B cell (primary cell): ENCODE measurements around the gene AFF2. TPM values are rescaled to one million over a fixed set of nuclear protein-coding genes. Genes with fewer than 3 reads are reported as not detected.

ENCODE experiments used
- ATAC-seq: fragments of 200-7000 bp; cut with Tn5 transposase; one replicate; pipeline ENCODE4 v1.10.0; 2021; ENCODE audit warnings: low read depth, mild to moderate bottlenecking, moderate number of reproducible peaks, moderate library complexity
- CTCF ChIA-PET: fragments of 350-600 bp; sonication (Branson Sonifier 250); formaldehyde crosslinking; loops from one replicate; lab custom pipeline; 2021; ENCODE audit warnings: antibody characterized with exemption, inconsistent platforms; lab: Charles Lee
- POLR2A ChIA-PET: fragments of 350-600 bp; sonication (Branson Sonifier 250); formaldehyde crosslinking; loops from one replicate; lab custom pipeline; 2021; ENCODE audit warnings: antibody characterized with exemption; lab: Charles Lee
- DNase-seq: peaks from one replicate; pipeline ENCODE4 v3.0.0; 2013
- H2AFZ ChIP-seq: 2 replicates; pipeline ENCODE4 v1.6.1; 2012; ENCODE audit warnings: mild to moderate bottlenecking, low read depth, low read length; ENCODE audit not compliant: insufficient read depth, poor library complexity, severe bottlenecking
- H3K27ac ChIP-seq, 2 donors: 1 replicate in 1 of 2; 2 replicates in 1 of 2; pipeline ENCODE4 v1.5.1; 2012 to 2013; ENCODE audit warnings: low read length in 2 of 2, mild to moderate bottlenecking in 2 of 2, moderate library complexity in 1 of 2
- H3K27me3 ChIP-seq, 4 experiments: fragments of 200-600 bp in 1 of 4; sonication (generic) in 1 of 4; replicated peaks in 1 of 4; 1 replicate in 2 of 4; 2 replicates in 2 of 4; pipeline versions ENCODE4 v1.6.1 to v1.7.0; 2013 to 2016; ENCODE audit warnings: low read length in 3 of 4, mild to moderate bottlenecking in 2 of 4, mixed read lengths in 1 of 4, moderate library complexity in 1 of 4; ENCODE audit not compliant: insufficient read depth in 4 of 4, control insufficient read depth in 3 of 4; ENCODE audit errors: control extremely low read depth in 1 of 4
- H3K36me3 ChIP-seq, 2 experiments: replicated peaks in 1 of 2; 1 replicate in 1 of 2; 2 replicates in 1 of 2; pipeline versions ENCODE4 v1.6.1 to v1.7.1; 2013; ENCODE audit warnings: low read length in 1 of 2; ENCODE audit not compliant: insufficient read depth in 2 of 2, control insufficient read depth in 1 of 2; ENCODE audit errors: control extremely low read depth in 1 of 2, extremely low read depth in 1 of 2
- H3K4me1 ChIP-seq, 2 donors: fragments of 200-600 bp in 1 of 2; sonication (generic) in 1 of 2; 1 replicate in 1 of 2; 2 replicates in 1 of 2; pipeline versions ENCODE4 v1.5.1 to v1.6.1; 2013 to 2017; ENCODE audit warnings: low read length in 2 of 2; ENCODE audit not compliant: control insufficient read depth in 2 of 2, insufficient read depth in 2 of 2
- H3K4me2 ChIP-seq: replicated peaks from 2 replicates; pipeline ENCODE3; 2012; ENCODE audit warnings: mild to moderate bottlenecking, low read depth, low read length; ENCODE audit not compliant: poor library complexity, severe bottlenecking
- H3K4me3 ChIP-seq, 5 experiments: fragments of 200-600 bp in 1 of 5; sonication (generic) in 1 of 5; 1 replicate in 3 of 5; 2 replicates in 2 of 5; pipeline versions ENCODE4 v1.5.1 to v1.7.0; 2011 to 2016; ENCODE audit warnings: low read length in 4 of 5, mild to moderate bottlenecking in 4 of 5, low read depth in 2 of 5, control low read depth in 1 of 5, moderate library complexity in 1 of 5; ENCODE audit not compliant: insufficient read depth in 1 of 5; ENCODE audit errors: control extremely low read depth in 1 of 5, extremely low read depth in 1 of 5
- H3K79me2 ChIP-seq: fragments of 200-600 bp; sonication (generic); one replicate; pipeline ENCODE4 v1.6.0; 2016; ENCODE audit warnings: low read length; ENCODE audit not compliant: control insufficient read depth, insufficient read depth
- H3K9ac ChIP-seq: fragments of 200-600 bp; sonication (generic); 2 replicates; pipeline ENCODE4 v1.6.1; 2017; ENCODE audit warnings: mild to moderate bottlenecking, low read length, moderate library complexity
- H3K9me3 ChIP-seq, 3 donors: one replicate each; pipeline versions ENCODE4 v1.6.1 to v1.7.1; 2013; ENCODE audit warnings: low read length in 2 of 3; ENCODE audit not compliant: control insufficient read depth in 2 of 3, insufficient read depth in 1 of 3; ENCODE audit errors: control extremely low read depth in 1 of 3
- H4K20me1 ChIP-seq: 2 replicates; pipeline ENCODE4 v1.6.0; 2012; ENCODE audit warnings: mild to moderate bottlenecking, low read length; ENCODE audit not compliant: insufficient read depth, control insufficient read depth, poor library complexity, severe bottlenecking
- H3K27ac Mint-ChIP-seq: one replicate; pipeline ENCODE4 v1.8.0; 2021; ENCODE audit warnings: mixed read lengths
- H3K27me3 Mint-ChIP-seq: one replicate; pipeline ENCODE4 v1.8.0; 2021; ENCODE audit warnings: mixed read lengths
- H3K4me1 Mint-ChIP-seq: one replicate; pipeline ENCODE4 v1.8.0; 2021; ENCODE audit warnings: mixed read lengths
- H3K4me3 Mint-ChIP-seq: one replicate; pipeline ENCODE4 v1.8.0; 2021; ENCODE audit warnings: mixed read lengths
- H3K9me3 Mint-ChIP-seq: one replicate; pipeline ENCODE4 v1.8.0; 2022; ENCODE audit warnings: mixed read lengths; ENCODE audit not compliant: insufficient read depth
- EZH2 ChIP-seq: IDR thresholded peaks from 2 replicates; pipeline ENCODE4 v1.6.1; 2012; ENCODE audit warnings: borderline replicate concordance, low read depth, mild to moderate bottlenecking, moderate library complexity, low read length; ENCODE audit not compliant: insufficient read depth, poor library complexity, severe bottlenecking
- WGBS: methylation state at CpG from one replicate; pipeline ENCODE4 v1.1.5; 2013; ENCODE audit warnings: missing lambda C conversion rate; ENCODE audit not compliant: insufficient coverage; 5-methylcytosine and 5-hydroxymethylcytosine counted together
- intact Hi-C: fragments of 100-400 bp; cut with micrococcal nuclease; formaldehyde crosslinking; loops from one replicate; pipeline ENCODE4 v1.10.0; 2022
- polyA plus RNA-seq: library from polyadenylated mRNA; depleted of rRNA; stranded (reverse); fragments of >200 nt; gene quantifications from 2 replicates; pipeline ENCODE4 v1.2.3, GENCODE V29; 2012
- total RNA-seq, 2 donors: library from RNA; stranded (reverse); fragments of 120-200 nt in 1 of 2; gene quantifications; 1 replicate in 1 of 2; 2 replicates in 1 of 2; pipeline versions ENCODE4 v1.2.3 to v1.2.4, GENCODE V29; 2013 to 2022
- TF ChIP-seq, protein P1 (sequence below): fragments of 200-600 bp; IDR thresholded peaks from one replicate; pipeline ENCODE4 v1.8.0; 2022; ENCODE audit warnings: antibody characterized with exemption, mild to moderate bottlenecking

AFF2 gene
- total and polyA plus RNA-seq, 2 donors (not counting 1 experiment from before 2014, with no cell fraction given), result 0.06 to 12.0 TPM

GRCh38 chrX:148507418-148507817, 7.0 kb downstream of the AFF2 start:
- DNase-seq, result no peak
- Mint-ChIP-seq H3K4me3 (no peak overlapping the region), H3K4me1 (peaks cover 2% of the 10 kb centered on the region), H3K9me3 (no peaks in the 10 kb centered on the region), H3K27me3 (peaks cover 9% of the 10 kb centered on the region), H3K27ac (no peak overlapping the region)
- Histone ChIP-seq H3K4me1 (no peaks in the 10 kb centered on the region), H2AFZ (no peak overlapping the region), H3K4me2 (no peak overlapping the region), H3K27ac (no peak overlapping the region), H3K79me2 (no peaks in the 10 kb centered on the region), H3K9ac (no peak overlapping the region), H4K20me1 (no peaks in the 10 kb centered on the region), H3K4me3 (no peak overlapping the region), H3K27me3 (peaks cover 0 to 19% (median 12%) of the 10 kb centered on the region in 4 experiments), H3K36me3 (no peaks in the 10 kb centered on the region), H3K9me3 (no peaks in the 10 kb centered on the region)
- WGBS, result no CpG with 5 or more reads among the region's 4 CpGs
- intact Hi-C loops, result no loop called here
- ChIA-PET CTCF (no interaction called here), POLR2A (no interaction called here)
- TF ChIP-seq, protein P1, sequence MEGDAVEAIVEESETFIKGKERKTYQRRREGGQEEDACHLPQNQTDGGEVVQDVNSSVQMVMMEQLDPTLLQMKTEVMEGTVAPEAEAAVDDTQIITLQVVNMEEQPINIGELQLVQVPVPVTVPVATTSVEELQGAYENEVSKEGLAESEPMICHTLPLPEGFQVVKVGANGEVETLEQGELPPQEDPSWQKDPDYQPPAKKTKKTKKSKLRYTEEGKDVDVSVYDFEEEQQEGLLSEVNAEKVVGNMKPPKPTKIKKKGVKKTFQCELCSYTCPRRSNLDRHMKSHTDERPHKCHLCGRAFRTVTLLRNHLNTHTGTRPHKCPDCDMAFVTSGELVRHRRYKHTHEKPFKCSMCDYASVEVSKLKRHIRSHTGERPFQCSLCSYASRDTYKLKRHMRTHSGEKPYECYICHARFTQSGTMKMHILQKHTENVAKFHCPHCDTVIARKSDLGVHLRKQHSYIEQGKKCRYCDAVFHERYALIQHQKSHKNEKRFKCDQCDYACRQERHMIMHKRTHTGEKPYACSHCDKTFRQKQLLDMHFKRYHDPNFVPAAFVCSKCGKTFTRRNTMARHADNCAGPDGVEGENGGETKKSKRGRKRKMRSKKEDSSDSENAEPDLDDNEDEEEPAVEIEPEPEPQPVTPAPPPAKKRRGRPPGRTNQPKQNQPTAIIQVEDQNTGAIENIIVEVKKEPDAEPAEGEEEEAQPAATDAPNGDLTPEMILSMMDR, result no peak
- TF ChIP-seq EZH2, result no peak
- no peak for ATAC-seq

DNA sequence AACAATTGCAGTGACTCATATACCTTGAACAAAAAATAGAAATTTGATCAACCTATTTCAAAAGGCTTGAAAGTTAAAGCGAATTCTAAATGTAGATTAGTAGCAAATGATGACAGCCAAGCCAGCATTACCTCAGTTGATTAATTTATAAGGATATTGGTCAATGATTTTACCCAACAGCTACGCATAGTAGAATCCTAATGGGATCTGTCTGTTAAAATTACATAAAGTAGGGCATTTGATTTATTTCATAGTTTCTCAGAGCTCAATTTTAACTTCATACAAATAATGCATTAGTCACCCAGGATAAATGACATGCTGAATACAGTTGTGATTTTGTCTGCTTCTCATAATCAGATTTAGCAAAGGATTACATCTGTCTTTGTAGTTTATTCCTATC, 12.0 kb downstream of the AFF2 start:
- ChIA-PET POLR2A (no interaction called here), CTCF (no interaction called here)
- Mint-ChIP-seq H3K4me3 (no peak overlapping the region), H3K9me3 (no peaks in the 10 kb centered on the region), H3K4me1 (no peaks in the 10 kb centered on the region), H3K27ac (no peak overlapping the region), H3K27me3 (no peaks in the 10 kb centered on the region)
- H4K20me1 ChIP-seq, result no peaks in the 10 kb centered on the region
- H3K79me2 ChIP-seq, result no peaks in the 10 kb centered on the region
- no peak overlapping the region for H3K27ac ChIP-seq
- no peaks in the 10 kb centered on the region for H3K36me3 ChIP-seq
- no CpG with 5 or more reads among the region's 2 CpGs for WGBS
- H3K4me1 ChIP-seq, result no peaks in the 10 kb centered on the region
- intact Hi-C loops, result no loop called here
- no peak for DNase-seq
- no peak for ATAC-seq
- H3K4me2 ChIP-seq, result no peak overlapping the region
- TF ChIP-seq, protein P1, result no peak
- no peak for TF ChIP-seq EZH2
- no peaks in the 10 kb centered on the region for H3K9me3 ChIP-seq
- no peak overlapping the region for H3K9ac ChIP-seq
- H3K27me3 ChIP-seq, result peaks cover 0 to 4% (median 0%) of the 10 kb centered on the region in 4 experiments
- H3K4me3 ChIP-seq, result no peak overlapping the region
- H2AFZ ChIP-seq, result no peak overlapping the region
